ENCODE measurements around the gene L3MBTL4. TPM values are rescaled to one million over a fixed set of nuclear protein-coding genes. Genes with fewer than 3 reads are reported as not detected.

The L3MBTL4 gene
- total RNA-seq, 2 donors from 2014 or later: 4.1 to 10.2 TPM

DNA sequence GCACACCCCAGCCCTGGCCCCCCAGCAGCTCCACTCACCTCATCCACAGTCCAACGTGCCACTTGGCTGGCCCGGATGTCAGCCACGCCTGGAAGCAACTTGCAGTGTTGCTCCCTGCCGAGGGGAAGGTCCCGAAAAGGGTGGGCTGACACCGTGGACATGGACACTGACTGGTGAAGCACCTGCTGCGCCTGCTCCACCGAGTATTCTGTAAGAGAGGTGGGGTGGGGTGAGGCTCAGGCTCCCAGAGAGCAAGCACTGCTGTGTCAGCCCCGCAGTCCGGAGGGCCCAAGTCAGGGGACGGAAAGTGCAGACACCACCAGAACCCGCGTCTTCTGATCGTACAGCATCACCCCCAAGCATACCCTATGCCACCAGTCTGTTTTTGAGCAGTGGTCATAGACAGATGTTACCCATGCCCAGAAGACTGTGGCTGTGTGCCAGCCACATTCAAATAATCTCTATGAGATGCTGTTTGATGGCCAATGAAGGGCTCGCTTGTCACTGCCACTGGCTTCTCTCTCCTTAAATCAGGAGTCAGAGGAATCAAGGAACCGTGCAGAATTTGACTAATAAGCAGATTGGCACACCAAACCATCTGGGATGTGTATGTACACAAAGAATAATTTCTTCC, 445.2 kb downstream of the L3MBTL4 start:
- H3K27ac Mint-ChIP-seq: no peak overlapping the region
- H3K9me3 Mint-ChIP-seq: no peaks in the 10 kb centered on the region
- no peak overlapping the region for H3K4me3 Mint-ChIP-seq
- DNase-seq (ENCODE audit: low spot score) (no peak), ATAC-seq (no peak)
- H3K4me1 Mint-ChIP-seq (ENCODE audit: low read depth in 2 of 2): peaks cover under 1 to 3% of the 10 kb centered on the region in 2 donors
- no peaks in the 10 kb centered on the region for H3K27me3 Mint-ChIP-seq
- no peaks in the 10 kb centered on the region for H3K36me3 Mint-ChIP-seq

DNA sequence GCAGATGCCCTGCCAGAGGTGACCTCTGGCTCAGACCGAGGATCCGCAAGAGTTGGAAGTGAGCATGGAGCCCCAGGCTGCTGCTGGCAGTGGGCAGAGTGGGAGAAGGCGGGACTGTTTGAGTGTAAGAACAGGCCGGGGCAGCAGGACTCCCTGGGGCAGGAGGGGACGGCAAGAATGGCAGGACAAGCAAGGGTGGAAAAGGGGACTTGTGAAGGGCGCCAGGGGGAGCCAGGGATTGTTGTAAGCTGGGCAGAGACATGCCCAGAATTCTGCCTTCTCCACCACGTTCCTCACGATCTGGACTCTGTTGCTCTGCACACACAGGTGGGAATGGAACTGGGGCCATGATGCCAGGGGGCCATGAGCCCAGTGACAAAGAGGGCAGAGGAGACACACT, 447.0 kb downstream of the L3MBTL4 start:
- H3K4me3 Mint-ChIP-seq: no peak overlapping the region
- no peak for ATAC-seq
- peaks cover 0 to 3% of the 10 kb centered on the region in 2 donors for H3K4me1 Mint-ChIP-seq (ENCODE audit: low read depth in 2 of 2)
- DNase-seq (ENCODE audit: low spot score): no peak
- no peaks in the 10 kb centered on the region for H3K27me3 Mint-ChIP-seq
- H3K27ac Mint-ChIP-seq: no peak overlapping the region
- no peaks in the 10 kb centered on the region for H3K36me3 Mint-ChIP-seq
- H3K9me3 Mint-ChIP-seq: no peaks in the 10 kb centered on the region

DNA sequence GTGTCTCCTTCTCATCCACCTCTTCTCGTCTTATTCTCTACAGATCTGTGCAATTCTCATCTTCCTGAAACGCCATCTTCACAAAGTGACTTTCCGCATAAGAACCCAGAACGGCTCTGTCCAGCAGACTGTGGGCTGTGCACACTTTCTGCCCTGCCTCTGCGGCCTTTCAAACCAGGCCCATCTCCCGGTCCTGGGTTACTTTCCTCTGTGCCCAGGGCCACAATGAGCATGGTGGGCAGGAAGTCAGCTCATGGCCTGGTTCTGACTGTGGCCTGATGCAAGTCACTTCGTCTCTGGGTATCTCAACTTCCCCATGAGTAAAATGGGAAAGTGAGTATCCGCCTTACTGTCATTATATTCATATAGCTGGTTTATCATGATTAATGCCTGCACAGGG, 447.7 kb downstream of the L3MBTL4 start:
- Mint-ChIP-seq H3K27me3 (no peaks in the 10 kb centered on the region), H3K27ac (no peak overlapping the region)

DNA sequence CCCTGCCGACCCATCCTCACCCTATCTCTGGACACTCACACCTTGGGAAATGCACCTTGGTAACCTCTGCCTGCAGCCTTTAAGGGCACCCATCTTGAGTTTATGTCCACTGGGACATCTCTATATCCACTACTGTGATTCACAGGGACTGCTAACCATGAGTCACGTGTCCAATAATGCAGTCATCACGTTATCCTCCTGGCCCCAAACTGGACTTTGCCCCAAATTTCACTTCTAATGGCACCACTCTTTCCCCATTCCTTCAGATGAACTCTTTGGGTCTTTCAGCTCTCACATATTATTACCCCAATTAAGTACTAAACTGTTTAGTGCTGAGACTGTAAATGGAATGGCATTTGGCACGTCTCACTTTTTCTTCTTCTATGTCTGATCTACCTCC, 448.2 kb downstream of the L3MBTL4 start:
- Mint-ChIP-seq H3K9me3 (no peaks in the 10 kb centered on the region), H3K36me3 (no peaks in the 10 kb centered on the region), H3K27me3 (no peaks in the 10 kb centered on the region), H3K27ac (no peak overlapping the region), H3K4me1 (ENCODE audit: low read depth in 2 of 2) (peaks cover 0 to 6% of the 10 kb centered on the region in 2 donors), H3K4me3 (no peak overlapping the region)
- DNase-seq (ENCODE audit: low spot score) (no peak), ATAC-seq (no peak)

More for the DNA sequence above, 447.7 kb downstream of the L3MBTL4 start:
- DNase-seq (ENCODE audit: low spot score) (no peak), ATAC-seq (no peak)
- Mint-ChIP-seq H3K9me3 (no peaks in the 10 kb centered on the region), H3K4me3 (no peak overlapping the region), H3K36me3 (no peaks in the 10 kb centered on the region), H3K4me1 (ENCODE audit: low read depth in 2 of 2) (peaks cover 0 to 6% of the 10 kb centered on the region in 2 donors)

DNA sequence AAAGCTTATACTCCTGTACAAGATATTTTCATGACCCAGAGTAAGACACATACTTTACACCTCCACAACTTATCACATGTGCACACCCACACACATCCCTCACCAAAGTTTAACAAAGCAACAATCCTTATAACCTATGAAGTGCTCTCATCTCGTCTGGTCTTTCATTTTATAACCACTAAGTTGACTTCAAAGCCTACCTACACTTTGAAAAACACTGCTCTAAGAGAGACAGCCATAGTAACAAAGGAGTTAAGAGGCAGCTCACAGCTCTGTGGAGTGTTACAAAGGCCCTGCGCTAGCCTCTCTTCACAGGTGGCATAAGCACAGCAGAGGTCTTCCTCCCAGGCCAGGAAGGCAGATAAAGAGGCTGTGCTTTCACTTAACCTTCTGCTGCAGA, 449.7 kb downstream of the L3MBTL4 start:
- DNase-seq (ENCODE audit: low spot score) (no peak), ATAC-seq (no peak)
- Mint-ChIP-seq H3K9me3 (no peaks in the 10 kb centered on the region), H3K4me3 (no peak overlapping the region), H3K27ac (no peak overlapping the region), H3K36me3 (no peaks in the 10 kb centered on the region), H3K4me1 (ENCODE audit: low read depth in 2 of 2) (peaks cover 0 to 6% of the 10 kb centered on the region in 2 donors), H3K27me3 (no peaks in the 10 kb centered on the region)

DNA sequence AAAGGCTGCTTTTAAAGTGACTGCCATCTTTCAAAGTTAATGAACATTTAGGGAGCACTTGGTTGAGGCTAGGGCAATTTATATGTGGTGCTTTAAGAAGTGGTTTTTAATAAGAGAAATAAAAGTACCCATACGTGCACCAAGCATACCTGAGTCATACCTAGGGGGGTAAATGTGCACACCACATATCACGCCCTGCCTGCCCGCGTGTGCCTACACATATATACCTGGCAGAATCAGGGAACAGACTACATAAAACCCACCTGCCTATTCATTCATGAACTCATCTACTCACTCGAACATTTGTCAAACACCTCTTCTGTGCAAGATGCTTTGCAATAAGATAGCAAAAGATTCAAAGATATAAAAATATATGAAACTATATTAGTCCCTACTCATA, 450.1 kb downstream of the L3MBTL4 start:
- Mint-ChIP-seq H3K27me3 (no peaks in the 10 kb centered on the region), H3K4me1 (ENCODE audit: low read depth in 2 of 2) (peaks cover 0 to 6% of the 10 kb centered on the region in 2 donors), H3K4me3 (no peak overlapping the region), H3K36me3 (no peaks in the 10 kb centered on the region), H3K27ac (no peak overlapping the region), H3K9me3 (no peaks in the 10 kb centered on the region)
- no peak for DNase-seq (ENCODE audit: low spot score)
- no peak for ATAC-seq

DNA sequence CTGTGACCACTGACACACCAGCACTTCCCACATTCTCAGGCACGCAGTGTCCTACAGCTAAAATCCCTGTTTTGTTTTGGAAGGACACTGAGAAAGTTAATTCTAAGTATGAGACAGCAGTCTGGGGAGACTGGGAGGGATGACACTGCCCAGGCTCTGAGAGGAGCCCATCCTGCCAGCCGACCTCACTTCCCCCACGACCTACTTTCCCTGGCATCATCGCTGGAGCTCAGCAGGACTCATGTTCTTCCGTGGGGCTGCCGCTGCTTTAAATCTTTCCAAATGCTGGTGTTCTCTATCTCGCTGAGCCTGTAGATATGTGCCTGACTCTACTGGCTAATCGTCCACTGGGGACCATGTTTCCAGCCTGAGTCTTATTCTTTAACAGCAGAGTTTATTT, 450.6 kb downstream of the L3MBTL4 start:
- no peaks in the 10 kb centered on the region for H3K27me3 Mint-ChIP-seq
- no peaks in the 10 kb centered on the region for H3K9me3 Mint-ChIP-seq
- DNase-seq (ENCODE audit: low spot score) (no peak), ATAC-seq (no peak)
- no peak overlapping the region for H3K4me3 Mint-ChIP-seq
- H3K36me3 Mint-ChIP-seq: no peaks in the 10 kb centered on the region
- H3K4me1 Mint-ChIP-seq (ENCODE audit: low read depth in 2 of 2): peaks cover 0 to 6% of the 10 kb centered on the region in 2 donors
- no peak overlapping the region for H3K27ac Mint-ChIP-seq

DNA sequence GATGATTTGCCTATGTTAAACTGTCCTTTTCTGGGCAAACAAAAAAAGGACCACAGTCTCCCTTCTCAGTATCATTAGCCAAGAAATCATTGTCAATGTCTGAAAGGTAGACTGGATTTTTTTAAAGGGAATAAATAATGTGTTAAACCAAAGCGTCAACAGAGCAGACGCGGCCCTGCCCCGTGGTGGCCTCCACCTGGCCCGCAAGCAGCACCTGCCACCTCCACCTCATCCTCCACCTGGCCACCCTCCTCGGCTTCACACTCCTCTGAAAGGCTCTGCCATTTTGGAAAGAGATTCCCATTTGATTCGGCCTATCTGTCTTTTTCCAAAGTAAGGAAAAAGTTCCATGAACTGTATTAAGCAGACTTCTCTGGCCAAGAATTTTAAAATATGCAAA, 451.4 kb downstream of the L3MBTL4 start:
- H3K27ac Mint-ChIP-seq: no peak overlapping the region
- H3K4me1 Mint-ChIP-seq (ENCODE audit: low read depth in 2 of 2): peaks cover 0 to 6% of the 10 kb centered on the region in 2 donors
- no peak for ATAC-seq
- no peak overlapping the region for H3K4me3 Mint-ChIP-seq
- no peaks in the 10 kb centered on the region for H3K27me3 Mint-ChIP-seq
- no peaks in the 10 kb centered on the region for H3K36me3 Mint-ChIP-seq
- H3K9me3 Mint-ChIP-seq: no peaks in the 10 kb centered on the region
- DNase-seq (ENCODE audit: low spot score): no peak

DNA sequence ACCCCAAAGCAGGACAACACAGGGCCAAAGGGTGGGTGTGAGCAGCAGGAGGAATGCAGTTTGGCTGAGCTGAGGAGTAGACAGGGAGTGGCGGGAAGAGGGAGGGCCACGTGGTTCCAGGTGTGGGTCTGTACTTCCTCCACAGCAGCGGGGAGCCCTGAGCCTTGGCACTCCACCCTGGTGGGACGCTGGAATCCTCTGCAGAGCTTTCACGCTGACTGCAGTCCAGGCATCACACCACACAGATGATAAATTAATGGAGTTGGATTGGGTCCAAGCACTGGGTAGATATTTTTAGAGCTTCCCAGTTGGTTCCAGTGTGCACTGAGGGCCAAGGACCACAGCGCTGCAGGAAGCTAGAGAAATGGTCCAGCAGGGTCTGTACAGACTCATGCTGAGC, 452.3 kb downstream of the L3MBTL4 start:
- Mint-ChIP-seq H3K27ac (peak overlapping the region in 1 of 2 donors; percentile 72), H3K4me3 (no peak overlapping the region), H3K36me3 (no peaks in the 10 kb centered on the region), H3K4me1 (ENCODE audit: low read depth in 2 of 2) (peaks cover 0 to 3% of the 10 kb centered on the region in 2 donors), H3K27me3 (no peaks in the 10 kb centered on the region), H3K9me3 (no peaks in the 10 kb centered on the region)
- DNase-seq (ENCODE audit: low spot score): no peak
- ATAC-seq: peak in 1 of 2 donors; percentile 33

DNA sequence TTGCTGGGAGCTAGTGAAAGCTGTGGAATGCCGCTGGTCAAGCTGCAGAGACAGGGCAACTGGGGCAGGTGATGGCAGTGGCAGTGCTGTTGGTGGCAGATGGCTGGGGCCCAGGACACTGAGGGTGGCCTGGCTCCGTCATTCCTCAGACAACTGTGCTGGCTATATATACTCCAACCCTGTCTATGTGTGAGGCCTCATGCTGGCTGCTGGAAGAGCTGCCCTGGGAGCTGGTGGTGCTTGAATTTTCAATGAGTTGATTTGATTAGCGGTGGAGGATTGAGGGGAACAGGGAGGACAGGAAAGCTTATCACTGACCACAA, 452.9 kb downstream of the L3MBTL4 start:
- Mint-ChIP-seq H3K27ac (peak overlapping the region in 1 of 2 donors; percentile 72), H3K4me1 (ENCODE audit: low read depth in 2 of 2) (peaks cover 0 to 3% of the 10 kb centered on the region in 2 donors), H3K27me3 (no peaks in the 10 kb centered on the region), H3K9me3 (no peaks in the 10 kb centered on the region), H3K4me3 (no peak overlapping the region), H3K36me3 (no peaks in the 10 kb centered on the region)
- DNase-seq (ENCODE audit: low spot score) (no peak), ATAC-seq (no peak)

DNA sequence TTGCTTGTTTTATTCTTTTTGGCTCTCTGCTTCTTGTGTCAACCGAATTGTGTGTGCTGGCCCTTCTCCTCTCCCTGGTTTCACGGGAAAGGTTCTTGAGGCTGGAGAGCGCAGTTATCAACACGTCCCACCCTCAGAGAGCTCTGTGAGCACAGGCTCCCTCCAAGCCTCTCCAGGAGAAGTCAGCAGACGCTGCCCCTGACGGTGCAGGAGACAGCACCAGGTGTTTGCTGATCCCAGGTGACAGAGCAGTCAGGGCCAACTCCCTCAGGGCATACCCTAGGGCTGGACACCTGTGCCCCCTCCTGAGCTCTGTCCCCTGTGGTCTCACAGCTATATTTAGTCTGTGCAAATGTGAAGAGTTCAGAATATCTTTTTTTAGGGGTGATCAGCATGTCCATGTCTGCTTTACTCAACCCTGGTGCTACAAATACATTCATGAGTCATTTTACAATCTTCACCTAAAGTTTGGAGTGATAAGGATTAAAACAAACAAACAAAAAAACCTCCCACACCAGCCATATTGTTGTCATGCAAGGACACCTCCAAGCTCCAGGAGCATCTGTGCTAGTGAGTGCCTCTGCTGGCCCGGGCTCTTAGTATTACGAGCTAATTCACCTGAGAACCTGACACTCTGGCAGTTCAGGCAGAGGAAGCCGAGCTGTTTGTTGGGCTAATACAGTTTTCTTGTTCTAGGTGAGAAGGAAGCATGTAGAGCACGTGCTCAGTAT, 453.4 kb downstream of the L3MBTL4 start:
- no peak overlapping the region for H3K4me3 Mint-ChIP-seq
- no peaks in the 10 kb centered on the region for H3K9me3 Mint-ChIP-seq
- no peaks in the 10 kb centered on the region for H3K27me3 Mint-ChIP-seq
- DNase-seq (ENCODE audit: low spot score): no peak
- peaks cover 0 to 3% of the 10 kb centered on the region in 2 donors for H3K4me1 Mint-ChIP-seq (ENCODE audit: low read depth in 2 of 2)
- ATAC-seq: no peak
- peak overlapping the region in 1 of 2 donors; percentile 72 for H3K27ac Mint-ChIP-seq
- no peaks in the 10 kb centered on the region for H3K36me3 Mint-ChIP-seq

DNA sequence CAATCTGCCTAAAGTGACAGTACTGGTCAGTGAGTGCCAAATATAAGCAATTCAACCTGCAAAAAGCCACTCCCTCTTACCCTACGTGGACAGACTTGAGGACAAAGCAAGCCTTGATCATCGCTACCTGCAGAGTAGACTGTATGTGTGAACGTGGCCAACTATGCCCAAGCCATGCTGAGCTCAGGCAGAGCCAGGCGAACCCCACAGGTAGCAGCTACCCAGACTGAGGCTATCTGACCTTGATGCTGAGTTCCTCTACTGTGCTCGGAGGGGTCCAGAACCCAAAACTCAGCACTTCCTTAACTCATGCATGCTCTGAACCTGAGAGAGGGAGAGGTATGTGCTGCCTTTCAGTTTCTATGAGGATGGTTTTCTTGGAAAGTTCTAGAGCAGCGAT, 455.9 kb downstream of the L3MBTL4 start:
- peaks cover 0 to 3% of the 10 kb centered on the region in 2 donors for H3K4me1 Mint-ChIP-seq (ENCODE audit: low read depth in 2 of 2)
- ATAC-seq: no peak
- DNase-seq (ENCODE audit: low spot score): no peak
- H3K27ac Mint-ChIP-seq: no peak overlapping the region
- H3K9me3 Mint-ChIP-seq: no peaks in the 10 kb centered on the region
- H3K4me3 Mint-ChIP-seq: no peak overlapping the region
- H3K27me3 Mint-ChIP-seq: no peaks in the 10 kb centered on the region
- H3K36me3 Mint-ChIP-seq: no peaks in the 10 kb centered on the region

DNA sequence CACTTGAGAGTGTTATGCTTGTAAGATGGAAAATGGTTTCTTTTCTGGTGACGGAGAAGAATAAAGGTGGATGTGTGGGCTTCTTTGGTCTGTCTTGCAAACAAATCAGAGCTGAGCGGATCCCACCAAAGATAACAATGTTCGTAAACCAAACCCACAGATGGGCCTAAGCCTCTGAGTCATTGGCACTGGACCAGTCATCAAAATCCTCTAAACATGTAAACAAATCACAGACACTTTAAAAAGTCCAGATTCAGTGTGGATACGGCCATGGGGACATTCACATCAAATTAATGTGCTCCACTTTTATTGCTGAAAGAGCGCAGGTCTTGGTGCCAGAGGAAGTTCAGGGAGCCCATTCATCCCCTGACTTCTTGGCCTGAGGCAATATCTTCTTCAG, 458.9 kb downstream of the L3MBTL4 start:
- H3K36me3 Mint-ChIP-seq: no peaks in the 10 kb centered on the region
- no peak for ATAC-seq
- H3K4me1 Mint-ChIP-seq (ENCODE audit: low read depth in 2 of 2): no peaks in the 10 kb centered on the region
- no peaks in the 10 kb centered on the region for H3K9me3 Mint-ChIP-seq
- no peak overlapping the region for H3K4me3 Mint-ChIP-seq
- H3K27me3 Mint-ChIP-seq: no peaks in the 10 kb centered on the region
- no peak overlapping the region for H3K27ac Mint-ChIP-seq
- DNase-seq (ENCODE audit: low spot score): no peak

DNA sequence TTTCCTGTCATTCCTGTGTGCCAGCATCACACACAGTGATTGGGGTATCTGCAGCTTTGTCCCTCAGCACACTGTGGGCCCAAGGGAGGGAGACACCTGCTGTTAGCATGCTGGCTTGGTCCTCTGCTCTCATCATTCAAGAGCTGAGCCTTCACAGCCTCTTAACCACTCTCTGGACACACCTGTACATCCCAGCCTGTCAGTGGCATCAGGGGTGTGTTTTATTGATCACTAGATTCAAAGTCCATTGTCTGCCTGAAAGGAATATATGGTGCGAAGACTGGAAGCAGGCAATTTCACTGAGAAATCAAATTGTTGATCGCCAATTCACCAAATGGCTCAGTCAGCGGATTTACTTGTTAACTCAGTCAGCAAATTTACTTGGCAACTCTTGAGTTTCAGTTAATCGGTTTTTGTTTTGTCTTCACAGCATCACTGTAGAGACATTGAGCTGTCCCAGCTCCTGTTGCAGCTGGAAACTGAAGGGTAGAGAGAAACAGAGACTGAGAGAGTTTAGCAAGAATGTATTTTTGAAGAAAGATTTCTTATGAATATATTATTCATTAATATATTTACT, 463.1 kb downstream of the L3MBTL4 start:
- H3K36me3 Mint-ChIP-seq: no peaks in the 10 kb centered on the region
- no peak overlapping the region for H3K4me3 Mint-ChIP-seq
- no peak overlapping the region for H3K27ac Mint-ChIP-seq
- ATAC-seq: no peak
- DNase-seq (ENCODE audit: low spot score): no peak
- H3K9me3 Mint-ChIP-seq: no peaks in the 10 kb centered on the region
- H3K27me3 Mint-ChIP-seq: peaks cover 0 to 2% of the 10 kb centered on the region in 2 donors
- no peaks in the 10 kb centered on the region for H3K4me1 Mint-ChIP-seq (ENCODE audit: low read depth in 2 of 2)

Measured in natural killer cell treated with Interleukin-12 subunit alpha and Interleukin-12 subunit beta and Interleukin-15 and Interleukin-18, amount 100 ng/mL, for 72 hours (primary cell).